GM21360 (cell line): ENCODE data around the gene MT1X.
"Not testable (repeated sequence)": the region's sequence is repeated elsewhere in the genome, so short reads cannot be mapped to it uniquely, and the experiment has no call there.

Experiments
- ATAC-seq: cut with Tn5 transposase; IDR thresholded peaks from one replicate; pipeline ENCODE4 v1.9.1; 2021; ENCODE audit warnings: mild to moderate bottlenecking, moderate library complexity; ENCODE audit not compliant: unreplicated experiment

The MT1X gene

GRCh38 chr16:56652600-56652999 is 29.7 kb upstream of the MT1X start:
- no peak for ATAC-seq

- no peak for ATAC-seq
These were observed 29.1 kb upstream of the MT1X start for GRCh38 chr16:56653218-56653617.

- ATAC-seq = no peak
These were observed 24.5 kb upstream of the MT1X start, which contains the start of gene MT1F for GRCh38 chr16:56657555-56658326. TSS of gene MT1F (plus strand) at chr16:56657959. CDS start at chr16:56658059, 100 bp downstream.

- no peak for ATAC-seq
These were observed 23.9 kb upstream of the MT1X start for GRCh38 chr16:56658327-56658875.

GRCh38 chr16:56662357-56663354 is 19.6 kb upstream of the MT1X start:
- no peak for ATAC-seq

GRCh38 chr16:56664506-56664905 is 17.8 kb upstream of the MT1X start:
- ATAC-seq = no peak

- ATAC-seq = not testable (repeated sequence)
These were observed 16.7 kb upstream of the MT1X start for GRCh38 chr16:56665286-56666261.

GRCh38 chr16:56667581-56668571 is 14.4 kb upstream of the MT1X start, which contains the start of gene MT1G:
TSS of gene MT1G (minus strand) at chr16:56668065. CDS start at chr16:56667993, 72 bp downstream.
- ATAC-seq = no peak

GRCh38 chr16:56669005-56669839 is 13.0 kb upstream of the MT1X start, which contains the start of gene MT1H:
TSS of gene MT1H (plus strand) at chr16:56669814. CDS start at chr16:56669885, 71 bp downstream.
- no peak for ATAC-seq

GRCh38 chr16:56669840-56670619 is 12.2 kb upstream of the MT1X start:
- ATAC-seq = no peak

GRCh38 chr16:56670620-56670934 is 11.7 kb upstream of the MT1X start:
- ATAC-seq = no peak

- ATAC-seq = not testable (repeated sequence)
These were observed 10.6 kb upstream of the MT1X start for GRCh38 chr16:56671691-56672090.

- not testable (repeated sequence) for ATAC-seq
These were observed 10.1 kb upstream of the MT1X start for GRCh38 chr16:56672171-56672570.

- no peak for ATAC-seq
These were observed 9.3 kb upstream of the MT1X start for GRCh38 chr16:56672761-56673536.

GRCh38 chr16:56673921-56674320 is 8.3 kb upstream of the MT1X start:
- no peak for ATAC-seq

GRCh38 chr16:56674570-56674969 is 7.7 kb upstream of the MT1X start:
- not testable (repeated sequence) for ATAC-seq
